Myocyte (in vitro differentiated cells): ENCODE results near the gene TEX48. TPM values are rescaled to one million over a fixed set of nuclear protein-coding genes. Genes with fewer than 3 reads are reported as not detected.

Source experiments
- DNase-seq: peaks from one replicate; pipeline ENCODE4 v3.0.0-alpha.2; 2012; ENCODE audit warnings: low read depth
- total RNA-seq: library from RNA; depleted of rRNA; stranded (reverse); fragments of >200 nt; gene quantifications from 2 replicates; pipeline ENCODE4 v1.2.3, GENCODE V29; 2014

TEX48 gene
- total RNA-seq, 1 donor from 2014 or later: not detected

GRCh38 chr9:114669961-114670360 lies 12.0 kb downstream of the TEX48 start:
- no peak for DNase-seq

DNA sequence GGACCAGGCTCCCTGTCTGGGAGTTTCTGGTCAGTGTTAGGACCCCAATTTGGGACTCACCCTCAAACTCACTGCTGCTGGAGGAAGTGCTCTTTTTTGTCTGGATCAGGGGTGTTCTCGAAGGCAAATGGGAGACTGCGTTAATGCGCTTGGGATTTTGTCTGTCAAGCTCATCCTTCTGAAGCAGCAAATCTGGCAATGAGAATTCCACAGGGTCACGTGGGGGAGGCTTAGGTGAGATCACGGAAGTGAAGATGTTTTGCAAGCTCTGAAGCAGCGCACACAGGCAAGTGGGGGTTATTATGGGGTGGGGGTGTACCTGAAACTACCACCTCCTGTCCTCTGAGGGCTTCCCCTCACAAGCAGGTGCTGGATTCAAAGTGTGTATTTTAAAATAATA lies 13.8 kb downstream of the TEX48 start:
- no peak for DNase-seq

GRCh38 chr9:114666851-114667250 lies 15.1 kb downstream of the TEX48 start:
- DNase-seq: no peak

GRCh38 chr9:114666401-114666800 lies 15.6 kb downstream of the TEX48 start:
- no peak for DNase-seq

DNA sequence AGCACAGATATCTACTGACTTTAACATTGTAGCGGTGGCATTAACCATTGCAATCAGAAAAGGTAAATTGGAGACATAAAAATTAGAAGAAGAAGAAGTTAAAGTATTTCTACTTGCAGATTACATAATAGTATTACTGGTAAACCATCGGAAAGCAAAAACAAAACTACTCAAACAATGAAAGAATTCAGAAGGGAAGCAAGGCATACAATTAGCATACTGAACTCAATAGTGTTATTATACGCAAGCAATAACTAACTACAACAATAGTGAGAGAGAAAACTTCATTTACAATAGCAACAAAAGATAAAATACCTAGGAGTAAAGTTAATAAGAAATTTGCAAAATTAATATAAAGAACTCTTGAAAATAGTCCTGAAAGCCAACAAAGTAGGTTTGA lies 17.8 kb downstream of the TEX48 start:
- DNase-seq: no peak

DNA sequence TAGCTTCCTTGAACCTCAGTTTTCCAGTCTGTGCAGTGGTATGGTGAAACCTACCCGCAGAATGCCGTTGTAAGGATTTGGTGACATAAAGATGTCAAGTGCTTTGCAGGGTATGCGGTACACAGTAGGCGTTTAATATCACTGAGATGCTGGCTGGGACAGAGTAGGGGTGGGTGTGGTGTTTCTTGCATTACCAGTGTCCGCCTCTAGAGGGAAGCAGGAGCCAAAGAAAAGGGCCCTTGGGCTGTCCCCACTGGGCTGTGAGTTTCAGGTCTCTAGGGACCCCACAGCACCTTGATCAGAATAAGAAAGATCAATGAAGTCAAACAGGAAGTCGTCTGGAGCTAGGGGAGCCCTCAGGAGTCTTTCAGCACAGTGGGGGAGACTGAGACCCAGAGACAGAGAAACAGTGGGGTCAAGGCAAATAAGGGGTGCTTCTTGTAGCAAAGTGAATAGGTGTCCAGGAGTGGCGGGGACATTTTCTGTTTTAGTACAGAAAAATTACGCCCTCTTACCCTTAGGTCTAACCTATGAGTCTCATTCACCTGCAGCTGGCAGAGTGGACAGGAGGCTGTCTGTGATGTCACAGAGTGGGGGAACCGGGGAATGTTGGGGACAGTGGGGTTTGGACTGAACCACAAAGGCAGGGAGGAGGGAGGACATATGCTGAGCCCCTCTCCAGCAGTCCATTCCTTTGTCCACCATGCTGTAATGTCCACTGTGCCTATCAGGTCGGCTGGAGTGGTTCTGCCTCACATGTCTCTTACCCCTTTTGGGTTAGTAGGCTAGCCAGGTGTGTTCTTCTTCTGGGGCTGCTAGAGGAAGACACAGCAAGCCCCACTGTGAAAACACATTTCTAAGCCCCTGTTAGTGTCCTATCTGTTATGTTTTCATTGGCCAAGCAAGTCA lies 19.7 kb downstream of the TEX48 start:
- peak; percentile 40 for DNase-seq

GRCh38 chr9:114657705-114658104 lies 24.3 kb downstream of the TEX48 start, which contains the start of gene TEX53:
Gene TEX53, minus strand, starts transcription at chr9:114657805. Its CDS starts 31 bp downstream, at chr9:114657774.
- DNase-seq: no peak

GRCh38 chr9:114656301-114656700 lies 25.7 kb downstream of the TEX48 start:
- no peak for DNase-seq

- DNase-seq: no peak
Measured at GRCh38 chr9:114655689-114656088, 26.3 kb downstream of the TEX48 start.

- peak; percentile 84 for DNase-seq
Measured at GRCh38 chr9:114653556-114654159, 28.3 kb downstream of the TEX48 start.

GRCh38 chr9:114652776-114653555 lies 29.0 kb downstream of the TEX48 start:
- no peak for DNase-seq

DNA sequence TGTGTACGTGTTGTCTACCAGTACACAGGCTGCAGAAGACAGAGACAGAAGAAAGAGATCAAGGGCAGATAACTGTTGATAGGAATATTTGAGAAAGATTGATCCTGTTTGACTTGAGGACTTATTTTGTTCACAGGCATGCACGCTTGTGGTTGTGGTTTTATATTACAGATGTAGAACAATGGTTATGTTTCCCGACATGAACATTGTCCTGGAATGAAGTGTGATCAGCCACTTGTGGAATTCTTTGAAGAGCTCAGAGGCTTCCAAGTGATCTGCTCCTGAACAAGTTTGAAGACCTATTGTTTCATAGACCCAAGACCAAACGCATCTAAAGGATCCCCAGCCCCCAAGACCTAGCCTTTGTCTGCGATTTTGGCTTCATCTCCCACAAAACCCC lies 38.1 kb downstream of the TEX48 start:
- DNase-seq: peak; percentile 3

GRCh38 chr9:114643001-114643400 lies 39.0 kb downstream of the TEX48 start:
- no peak for DNase-seq

DNA sequence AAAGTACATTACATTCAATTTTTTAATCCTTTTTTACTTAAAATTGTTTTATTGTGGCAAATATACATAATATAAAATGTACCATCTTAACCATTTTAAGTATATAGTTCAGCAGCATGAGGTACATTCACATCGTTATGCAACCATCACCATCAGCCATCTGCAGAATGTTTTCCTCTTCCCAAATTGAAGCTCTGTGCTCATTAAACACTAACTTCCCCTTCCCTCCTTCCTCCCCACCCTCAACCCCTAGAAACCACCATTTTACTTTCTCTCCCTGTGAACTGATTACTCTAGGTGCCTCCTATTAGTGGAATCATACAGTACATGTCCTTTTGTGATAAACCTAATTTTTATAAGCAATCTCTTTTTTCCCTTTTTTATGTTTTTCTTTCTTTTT lies 40.0 kb downstream of the TEX48 start:
- DNase-seq: no peak

DNA sequence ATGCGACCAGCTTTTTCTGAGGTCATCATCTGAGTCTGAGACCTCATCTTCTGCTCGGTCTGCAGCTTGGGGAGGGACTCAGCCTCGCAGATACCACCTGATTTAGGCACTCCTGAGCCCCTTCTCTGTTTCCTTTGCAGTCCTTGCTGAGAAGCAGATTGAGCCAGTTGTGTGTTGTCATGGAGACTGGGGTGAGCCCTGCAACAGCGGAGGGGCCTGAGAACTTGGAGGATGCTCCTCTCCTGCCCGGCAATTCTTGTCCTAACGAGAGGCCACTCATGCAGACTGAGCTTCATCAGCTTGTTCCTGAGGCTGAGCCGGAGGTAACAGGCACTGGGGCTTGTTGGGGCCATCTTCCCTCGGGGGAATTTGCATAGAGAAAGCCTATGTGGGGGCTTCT lies 43.6 kb downstream of the TEX48 start:
- no peak for DNase-seq

GRCh38 chr9:114634387-114634786 lies 47.6 kb downstream of the TEX48 start:
- DNase-seq: no peak

- DNase-seq: no peak
Measured at GRCh38 chr9:114633438-114634089, 48.4 kb downstream of the TEX48 start.

DNA sequence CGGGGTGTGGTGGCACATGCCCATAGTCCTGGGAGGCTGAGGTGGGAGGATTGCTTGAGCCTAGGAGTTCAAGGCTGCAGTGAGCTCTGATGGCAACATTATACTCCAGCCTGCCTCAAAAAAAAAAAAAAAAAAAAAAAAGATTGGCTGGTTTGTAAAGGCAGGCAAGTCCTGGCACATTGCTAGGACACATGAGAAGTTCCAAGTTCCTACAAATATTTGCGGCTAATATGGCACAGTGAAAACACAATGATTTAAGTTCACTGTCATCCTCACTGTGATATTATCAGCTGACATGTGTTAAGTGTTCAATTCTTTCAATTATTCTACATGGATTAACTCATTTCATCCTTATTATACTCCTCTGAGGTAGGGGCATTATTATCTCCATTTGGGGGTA lies 50.8 kb downstream of the TEX48 start:
- no peak for DNase-seq

DNA sequence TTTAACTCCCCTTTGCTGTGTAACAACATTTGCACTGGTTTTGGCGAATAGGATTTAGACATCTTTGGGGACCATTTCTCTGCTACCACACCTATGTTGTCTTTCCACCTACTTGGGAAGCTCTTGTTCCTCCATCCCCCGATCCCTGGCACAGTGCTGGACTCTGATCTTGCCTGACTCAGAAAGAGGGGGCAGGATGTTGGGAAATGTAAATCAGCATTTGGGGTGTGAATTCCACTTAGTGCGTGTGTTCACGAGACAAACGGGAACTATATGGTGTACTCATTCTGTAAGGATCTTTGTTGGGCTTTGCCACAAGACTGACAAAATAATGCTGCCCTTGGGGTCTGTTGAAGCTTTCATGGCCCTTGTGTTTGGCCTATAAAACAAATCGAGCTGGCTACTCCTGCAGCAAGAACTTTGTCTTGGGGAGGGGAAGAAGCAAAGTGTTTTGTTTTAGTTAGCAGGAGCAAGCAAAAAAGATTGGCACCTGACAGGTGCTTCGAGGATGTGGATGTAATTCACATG lies 52.4 kb downstream of the TEX48 start:
- no peak for DNase-seq

DNA sequence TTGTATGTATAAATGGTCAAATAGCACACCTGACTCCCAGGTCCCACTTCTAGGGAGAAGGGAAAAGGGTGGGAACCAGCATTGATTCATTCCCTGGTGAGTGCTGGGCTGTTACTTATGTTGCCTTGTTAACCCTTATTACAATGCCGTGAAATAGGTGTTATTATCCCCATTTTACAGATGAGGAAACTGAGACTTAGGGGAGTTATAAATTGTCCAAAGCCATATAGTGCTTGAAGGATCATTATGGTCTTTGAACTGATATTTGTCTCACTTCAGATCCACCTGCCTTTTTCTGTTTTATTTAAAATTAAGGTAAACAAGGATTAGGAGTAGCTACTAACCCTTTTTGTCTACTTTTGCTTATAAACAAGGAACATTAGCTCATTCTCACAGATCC lies 54.4 kb downstream of the TEX48 start:
- no peak for DNase-seq

DNA sequence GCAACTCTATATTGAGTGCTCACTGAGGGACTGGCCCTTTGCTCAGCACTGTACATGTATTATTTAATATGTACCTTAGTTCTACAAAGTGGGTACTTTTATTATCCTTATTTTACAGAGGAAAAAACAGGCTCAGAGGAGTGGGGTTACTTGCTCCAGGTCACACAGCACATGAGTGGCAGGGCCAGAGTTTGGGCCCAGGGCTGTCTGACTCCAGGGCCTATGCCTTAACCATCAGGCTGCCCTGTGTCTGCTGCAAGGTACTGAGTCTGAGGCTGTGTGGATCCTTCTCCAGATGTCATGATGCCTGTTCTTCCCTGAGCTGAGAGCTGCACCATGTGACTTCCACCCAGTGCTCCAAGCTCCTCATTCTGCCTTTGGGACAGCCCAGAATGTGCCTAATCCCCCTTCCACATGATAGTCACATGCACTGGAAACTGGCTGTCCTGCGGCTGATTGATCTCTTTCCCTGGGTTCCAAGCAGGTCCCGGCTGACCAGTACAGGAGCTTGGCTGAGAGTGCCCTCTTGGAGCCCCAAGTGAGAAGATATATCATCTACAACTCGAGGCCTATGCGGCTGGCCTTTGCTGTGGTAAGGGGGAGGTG lies 55.5 kb downstream of the TEX48 start:
- no peak for DNase-seq
